Progenitor cell of endocrine pancreas (in vitro differentiated cells): Measurements from ENCODE around the gene APOBEC3A. TPM values are rescaled to one million over a fixed set of nuclear protein-coding genes. Genes with fewer than 3 reads are reported as not detected.
"Not testable (repeated sequence)": the region's sequence is repeated elsewhere in the genome, so short reads cannot be mapped to it uniquely, and the experiment has no call there.

Source experiments
- DNase-seq: peaks from one replicate; pipeline ENCODE4 v3.0.0; 2021; ENCODE audit warnings: low spot score; ENCODE audit not compliant: unreplicated experiment
- H3K27ac Mint-ChIP-seq: 2 replicates; pipeline ENCODE4 v1.8.0; 2021; ENCODE audit warnings: mild to moderate bottlenecking, moderate library complexity, mixed read lengths
- H3K27me3 Mint-ChIP-seq: 2 replicates; pipeline ENCODE4 v1.8.0; 2021; ENCODE audit warnings: mixed read lengths
- H3K36me3 Mint-ChIP-seq: 2 replicates; pipeline ENCODE4 v1.8.0; 2022; ENCODE audit warnings: mixed read lengths; ENCODE audit not compliant: insufficient read depth
- H3K4me1 Mint-ChIP-seq: 2 replicates; pipeline ENCODE4 v1.8.0; 2021; ENCODE audit warnings: low read depth, mixed read lengths
- H3K4me3 Mint-ChIP-seq: 2 replicates; pipeline ENCODE4 v1.8.0; 2021; ENCODE audit warnings: low read depth, mild to moderate bottlenecking, moderate library complexity, mixed read lengths
- H3K9me3 Mint-ChIP-seq: 2 replicates; pipeline ENCODE4 v1.8.0; 2021; ENCODE audit warnings: low read depth, mixed read lengths
- CTCF ChIP-seq: fragments of 200-600 bp; sonication (generic); IDR thresholded peaks from one replicate; pipeline ENCODE4 v1.5.0; 2021; ENCODE audit warnings: antibody characterized with exemption, mild to moderate bottlenecking; ENCODE audit not compliant: unreplicated experiment
- total RNA-seq: library from RNA; stranded (reverse); gene quantifications from 2 replicates; pipeline ENCODE4 v1.2.1, GENCODE V29; 2021

Gene APOBEC3A
- total RNA-seq, 1 donor from 2014 or later: not detected

DNA sequence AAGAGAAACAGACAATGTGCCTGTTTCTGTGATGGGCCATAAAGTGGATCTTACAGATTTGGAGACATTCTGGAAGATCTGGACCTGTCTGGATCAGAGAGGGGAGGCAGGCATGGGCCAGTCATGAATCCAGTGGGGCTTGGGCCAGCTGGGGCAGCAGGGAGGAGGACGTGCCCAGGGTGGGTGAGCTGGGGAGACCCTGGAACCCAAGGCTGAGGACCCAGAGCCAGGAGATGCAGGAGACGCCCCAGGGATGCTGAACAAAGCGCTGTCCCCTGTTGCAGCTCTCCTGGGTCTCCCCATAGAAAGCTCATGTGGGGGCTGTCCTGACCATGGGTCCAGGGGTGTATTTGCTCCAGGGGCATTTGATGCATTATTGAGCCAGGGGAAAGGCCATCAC is 1.5 kb upstream of the APOBEC3A start:
- no peak for DNase-seq
- Mint-ChIP-seq H3K9me3 (no peaks in the 10 kb centered on the region), H3K4me3 (no peak overlapping the region), H3K4me1 (peaks cover 7% of the 10 kb centered on the region), H3K27ac (no peak overlapping the region), H3K27me3 (peaks cover 33% of the 10 kb centered on the region), H3K36me3 (no peaks in the 10 kb centered on the region)
- no peak for TF ChIP-seq CTCF

GRCh38 chr22:38956551-38956950 is 858 bp upstream of the APOBEC3A start:
- DNase-seq: no peak
- peaks cover 6% of the 10 kb centered on the region for H3K4me1 Mint-ChIP-seq
- H3K27ac Mint-ChIP-seq: no peak overlapping the region
- peaks cover 33% of the 10 kb centered on the region for H3K27me3 Mint-ChIP-seq
- no peak overlapping the region for H3K4me3 Mint-ChIP-seq
- no peak for TF ChIP-seq CTCF
- H3K9me3 Mint-ChIP-seq: no peaks in the 10 kb centered on the region
- no peaks in the 10 kb centered on the region for H3K36me3 Mint-ChIP-seq

DNA sequence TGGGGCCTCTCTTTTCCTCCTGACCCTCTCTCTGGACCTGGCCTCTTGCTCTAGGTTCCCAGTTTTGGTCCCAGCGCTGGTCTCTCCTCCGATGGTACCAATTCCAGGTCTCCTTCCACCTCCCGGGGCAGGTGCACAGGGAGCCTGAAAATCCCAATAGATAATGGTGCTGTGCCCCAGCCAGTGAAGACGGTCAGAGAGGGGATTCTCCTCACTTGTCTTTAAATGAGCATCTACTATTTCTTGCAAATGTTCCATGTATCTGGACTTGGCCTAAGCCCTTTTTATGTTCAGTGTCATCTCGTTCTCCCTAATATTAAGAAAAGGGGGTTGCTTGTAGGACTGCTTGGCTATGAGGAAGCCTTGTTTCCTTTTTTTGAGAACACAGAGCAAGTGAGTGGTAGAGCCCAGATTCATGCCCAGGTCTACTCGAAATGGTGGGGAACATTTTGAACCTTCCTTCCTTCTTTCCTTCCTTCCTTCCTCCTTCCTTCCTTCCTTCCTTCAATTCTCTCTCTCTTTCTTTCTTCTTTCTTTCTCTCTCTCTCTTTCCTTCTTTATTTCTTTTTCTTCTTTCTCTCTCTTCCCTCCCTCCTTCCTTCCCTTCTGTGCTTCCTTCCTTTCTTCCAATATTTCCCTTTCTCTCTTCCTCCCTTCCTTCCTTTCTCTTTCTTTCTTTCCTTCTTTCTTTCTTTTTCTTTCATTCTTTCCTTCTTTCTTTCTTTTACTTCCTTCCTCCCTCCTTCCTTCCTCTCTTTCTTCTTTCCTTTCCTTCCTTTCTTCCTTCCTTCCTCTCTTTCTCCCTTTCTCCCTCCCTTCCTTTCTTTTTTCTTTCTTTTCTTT is 620 bp downstream of the APOBEC3A start:
- no peak for TF ChIP-seq CTCF
- H3K27ac Mint-ChIP-seq: no peak overlapping the region
- H3K27me3 Mint-ChIP-seq: peaks cover 26% of the 10 kb centered on the region
- peaks cover 6% of the 10 kb centered on the region for H3K4me1 Mint-ChIP-seq
- no peak overlapping the region for H3K4me3 Mint-ChIP-seq
- no peaks in the 10 kb centered on the region for H3K9me3 Mint-ChIP-seq
- DNase-seq: no peak
- H3K36me3 Mint-ChIP-seq: no peaks in the 10 kb centered on the region

DNA sequence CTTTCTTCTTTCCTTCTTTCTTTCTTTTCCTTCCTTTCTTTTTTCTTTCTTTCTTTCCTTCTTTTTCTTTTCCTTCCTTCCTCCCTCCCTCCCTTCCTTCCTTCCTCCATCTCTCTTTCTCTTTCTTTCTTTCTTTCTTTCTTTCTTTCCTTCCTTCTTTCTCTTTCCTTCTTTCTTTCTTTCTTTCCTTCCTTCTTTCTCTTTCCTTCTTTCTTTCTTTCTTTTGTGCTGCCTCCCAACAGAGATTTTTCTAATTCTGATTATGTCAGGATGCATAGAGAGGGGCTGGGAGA is 1.2 kb downstream of the APOBEC3A start:
- H3K27me3 Mint-ChIP-seq: peaks cover 26% of the 10 kb centered on the region
- not testable (repeated sequence) for H3K36me3 Mint-ChIP-seq, H3K9me3 Mint-ChIP-seq, H3K27ac Mint-ChIP-seq, DNase-seq, H3K4me1 Mint-ChIP-seq, H3K4me3 Mint-ChIP-seq

GRCh38 chr22:38959590-38959989 is 2.2 kb downstream of the APOBEC3A start:
- H3K9me3 Mint-ChIP-seq: no peaks in the 10 kb centered on the region
- no peak for TF ChIP-seq CTCF
- no peak for DNase-seq
- no peaks in the 10 kb centered on the region for H3K36me3 Mint-ChIP-seq
- H3K4me3 Mint-ChIP-seq: no peak overlapping the region
- H3K27ac Mint-ChIP-seq: no peak overlapping the region
- peaks cover 9% of the 10 kb centered on the region for H3K4me1 Mint-ChIP-seq
- H3K27me3 Mint-ChIP-seq: peaks cover 23% of the 10 kb centered on the region

GRCh38 chr22:38960673-38961072 is 3.3 kb downstream of the APOBEC3A start:
- H3K4me3 Mint-ChIP-seq, DNase-seq, H3K27ac Mint-ChIP-seq, H3K36me3 Mint-ChIP-seq, H3K4me1 Mint-ChIP-seq, H3K9me3 Mint-ChIP-seq: not testable (repeated sequence)
- peaks cover 23% of the 10 kb centered on the region for H3K27me3 Mint-ChIP-seq

DNA sequence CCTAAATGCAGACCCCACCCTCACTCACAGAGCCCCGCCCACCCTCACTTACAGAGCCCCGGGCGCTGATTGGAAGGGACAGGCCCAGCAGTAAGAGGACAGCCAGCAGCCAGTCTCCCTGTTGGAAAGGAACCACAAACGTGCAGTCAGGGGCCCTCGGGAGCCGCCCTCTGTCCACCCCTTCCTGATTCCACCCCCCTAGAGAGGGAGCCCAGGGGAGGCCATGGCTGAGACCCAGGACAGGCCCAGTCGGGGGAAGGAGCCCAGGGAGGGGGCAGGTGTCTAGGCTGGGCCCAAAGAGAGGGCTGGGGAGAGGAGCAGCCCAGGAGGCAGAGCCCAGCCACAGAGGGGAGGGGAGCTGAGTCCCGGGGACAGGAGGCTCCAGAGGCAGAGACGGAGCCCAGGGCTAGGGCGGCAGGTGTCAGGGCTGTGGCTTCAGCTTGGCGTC is 5.9 kb downstream of the APOBEC3A start:
- not testable (repeated sequence) for H3K4me1 Mint-ChIP-seq, H3K4me3 Mint-ChIP-seq, H3K27ac Mint-ChIP-seq, H3K9me3 Mint-ChIP-seq, DNase-seq, H3K36me3 Mint-ChIP-seq
- H3K27me3 Mint-ChIP-seq: peaks cover 11% of the 10 kb centered on the region
